Activated naive CD4-positive, alpha-beta T cell (primary cell): ENCODE data around the gene EXOC3L4.

Experiments
- DNase-seq, 4 experiments: peaks; one replicate each; lab custom pipeline; 2025; lab: John Stamatoyannopoulos, UW

EXOC3L4 gene

DNA sequence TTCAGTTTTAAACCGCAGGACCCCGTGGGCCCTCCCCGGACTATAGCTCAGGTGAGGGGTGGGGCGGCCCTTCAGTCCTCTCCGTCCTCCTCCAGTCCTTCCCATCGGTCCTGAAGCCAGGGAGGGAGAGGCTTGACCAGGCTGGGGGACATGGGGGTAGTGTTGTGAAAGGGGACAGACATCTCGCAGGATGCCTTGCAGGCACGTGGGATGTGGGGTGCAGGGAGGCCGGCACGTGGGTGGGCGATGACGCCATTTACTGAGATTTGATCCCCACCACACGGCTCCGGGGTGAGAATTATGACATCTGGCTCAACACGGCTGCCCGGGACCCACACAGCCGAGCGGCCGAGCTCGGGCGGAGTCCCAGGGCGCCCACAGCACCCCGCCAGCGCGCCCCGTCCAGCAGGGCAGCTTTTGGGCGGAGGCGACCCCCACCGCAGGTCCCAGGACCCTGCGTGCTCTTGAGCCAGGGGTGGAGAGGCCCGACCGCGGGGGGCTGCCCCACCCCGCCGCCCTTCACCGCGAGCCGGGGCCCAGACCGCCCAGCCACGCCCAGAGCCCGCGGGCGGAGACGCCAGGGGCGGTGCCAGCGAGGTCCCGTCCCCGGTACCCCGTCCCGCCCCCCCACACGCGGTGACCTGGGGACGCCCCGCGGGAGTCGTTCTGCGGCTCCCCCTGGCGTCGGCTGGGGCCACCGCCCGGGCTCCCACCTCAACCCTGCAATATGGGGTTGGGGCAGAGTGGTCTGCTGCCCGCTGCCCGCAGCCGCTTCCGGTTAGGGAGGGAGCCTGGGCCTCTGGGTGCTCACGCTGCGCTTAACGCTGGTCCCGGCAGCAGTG, 3.3 kb upstream of the EXOC3L4 start:
- DNase-seq = peak; percentile 21 to 78 (median 50)

DNA sequence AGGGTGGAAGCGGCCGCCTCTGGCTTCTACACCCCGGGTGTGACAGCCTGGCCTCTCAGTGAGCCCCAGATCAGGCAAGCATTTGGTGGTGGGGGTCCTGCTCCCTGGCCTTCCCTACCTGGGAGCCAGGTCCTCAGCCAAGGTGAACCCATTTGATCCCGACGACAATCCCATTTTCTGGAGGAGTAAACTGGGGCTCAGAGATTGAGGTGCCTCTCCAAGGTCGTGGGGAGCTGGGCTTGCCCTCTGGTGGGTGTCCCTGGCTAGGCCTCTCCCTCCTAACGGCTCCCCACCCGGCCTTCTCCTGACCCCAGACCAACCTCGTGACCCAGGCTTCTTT, 2.7 kb upstream of the EXOC3L4 start:
- DNase-seq = no peak

DNA sequence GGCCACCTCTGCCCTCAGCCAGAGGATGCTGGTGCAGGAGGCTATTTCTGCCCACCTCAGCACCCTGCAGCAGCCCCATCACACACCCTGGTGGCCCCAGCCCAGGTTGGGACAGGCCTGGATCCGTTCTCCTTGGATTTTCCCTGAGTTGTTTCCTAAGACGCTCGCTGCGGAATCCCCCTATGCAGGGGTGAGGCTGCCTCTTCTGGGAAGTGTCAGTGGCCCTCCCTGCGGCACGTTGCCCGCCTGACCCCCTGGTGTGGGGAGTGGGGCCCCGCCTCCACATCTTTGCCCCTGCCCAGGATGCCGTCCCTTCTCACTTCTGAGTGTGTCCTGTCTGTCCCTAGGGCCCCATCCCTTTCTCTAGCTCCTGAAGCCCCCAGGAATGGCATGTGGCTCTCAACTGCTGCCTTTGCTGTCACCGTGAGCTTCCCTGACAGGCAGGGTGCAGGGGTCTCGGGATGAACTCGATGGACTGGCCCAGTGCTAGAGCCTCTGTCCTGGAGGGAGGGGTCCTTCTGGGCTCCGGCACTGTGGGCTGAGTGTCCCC, 594 bp upstream of the EXOC3L4 start:
- DNase-seq = no peak

DNA sequence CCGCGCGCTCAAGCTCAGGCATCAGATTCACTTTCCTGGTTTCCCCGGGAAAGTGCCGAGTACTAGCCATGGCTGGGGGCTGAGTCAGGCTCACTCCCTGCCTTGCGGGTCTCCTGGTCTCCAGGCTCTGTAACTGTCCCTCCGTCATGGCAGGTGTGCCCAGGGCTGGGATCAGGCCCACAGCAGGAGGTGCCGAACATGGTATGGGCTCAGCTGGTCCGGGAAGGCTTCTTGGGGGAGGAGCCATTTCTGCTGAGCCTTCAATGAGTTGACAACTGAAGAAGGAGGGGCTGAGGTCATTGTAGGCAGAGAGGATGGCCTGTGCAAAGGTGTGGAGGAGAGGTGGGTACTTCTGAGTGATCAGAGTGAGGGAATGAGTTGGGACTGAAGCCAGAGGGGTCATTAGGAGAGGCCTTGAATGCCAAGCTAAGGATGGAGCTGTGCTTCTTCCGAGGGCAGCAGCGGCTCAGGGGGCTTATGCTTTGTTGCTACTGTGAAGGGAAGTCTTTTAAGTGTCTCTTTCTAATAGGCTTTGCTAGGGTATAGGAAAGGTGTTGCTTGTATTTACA, 769 bp downstream of the EXOC3L4 start:
- no peak for DNase-seq

DNA sequence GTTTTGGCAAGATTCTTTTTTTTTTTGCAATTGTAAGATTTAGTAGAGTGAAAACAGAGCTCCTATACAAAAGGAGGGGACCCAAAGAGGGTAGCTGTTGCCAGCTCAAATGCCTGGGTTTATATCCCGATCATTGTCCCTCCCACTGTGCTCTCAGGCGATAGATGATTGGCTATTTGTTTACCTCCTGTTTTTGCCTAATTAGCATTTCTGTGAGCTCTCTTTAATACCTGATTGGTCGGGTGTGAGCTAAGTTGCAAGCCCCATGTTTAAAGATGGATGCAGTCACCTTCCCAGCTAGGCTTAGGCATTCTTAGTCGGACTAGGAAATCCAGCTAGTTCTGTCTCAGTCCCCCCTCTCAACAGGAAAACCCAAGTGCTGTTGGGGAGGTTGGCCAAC, 1.9 kb downstream of the EXOC3L4 start:
- DNase-seq = no peak

DNA sequence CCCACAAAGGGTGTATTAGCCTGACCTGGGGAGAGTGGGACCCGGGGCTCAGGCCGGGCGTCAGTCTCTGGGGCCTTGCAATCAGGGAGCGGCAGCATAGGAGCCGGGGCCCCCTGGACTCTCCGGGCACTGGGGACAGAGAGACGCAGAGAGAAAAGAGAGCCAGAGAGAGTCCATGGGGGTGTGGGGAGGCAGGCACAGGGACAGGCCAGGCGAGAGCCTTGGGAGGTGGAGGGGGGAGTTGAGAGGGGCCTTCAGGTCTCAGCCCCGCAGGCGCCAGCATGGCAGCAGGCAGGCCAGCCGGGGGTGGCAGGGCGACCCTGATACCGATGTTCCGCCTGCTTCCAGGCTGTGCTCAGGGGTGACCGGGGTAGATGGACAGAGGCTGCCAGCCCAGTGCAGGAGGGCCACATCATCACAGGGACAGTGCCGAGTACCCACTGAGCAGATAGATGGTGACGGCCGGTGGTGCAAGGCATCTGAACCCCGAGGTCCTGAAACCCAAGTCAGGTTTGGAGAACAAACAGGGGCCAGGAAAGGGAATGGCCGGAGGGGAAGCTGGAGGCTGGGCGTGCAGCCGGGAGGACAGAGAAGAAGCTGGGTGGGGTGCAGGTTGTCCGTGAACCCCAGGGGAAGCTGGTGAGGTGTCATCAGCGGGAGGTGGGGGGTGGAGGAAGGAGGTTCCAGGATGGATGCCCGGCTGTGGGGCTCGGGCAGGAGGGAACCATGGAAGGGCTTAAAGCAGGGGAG, 2.9 kb downstream of the EXOC3L4 start:
- DNase-seq = no peak

DNA sequence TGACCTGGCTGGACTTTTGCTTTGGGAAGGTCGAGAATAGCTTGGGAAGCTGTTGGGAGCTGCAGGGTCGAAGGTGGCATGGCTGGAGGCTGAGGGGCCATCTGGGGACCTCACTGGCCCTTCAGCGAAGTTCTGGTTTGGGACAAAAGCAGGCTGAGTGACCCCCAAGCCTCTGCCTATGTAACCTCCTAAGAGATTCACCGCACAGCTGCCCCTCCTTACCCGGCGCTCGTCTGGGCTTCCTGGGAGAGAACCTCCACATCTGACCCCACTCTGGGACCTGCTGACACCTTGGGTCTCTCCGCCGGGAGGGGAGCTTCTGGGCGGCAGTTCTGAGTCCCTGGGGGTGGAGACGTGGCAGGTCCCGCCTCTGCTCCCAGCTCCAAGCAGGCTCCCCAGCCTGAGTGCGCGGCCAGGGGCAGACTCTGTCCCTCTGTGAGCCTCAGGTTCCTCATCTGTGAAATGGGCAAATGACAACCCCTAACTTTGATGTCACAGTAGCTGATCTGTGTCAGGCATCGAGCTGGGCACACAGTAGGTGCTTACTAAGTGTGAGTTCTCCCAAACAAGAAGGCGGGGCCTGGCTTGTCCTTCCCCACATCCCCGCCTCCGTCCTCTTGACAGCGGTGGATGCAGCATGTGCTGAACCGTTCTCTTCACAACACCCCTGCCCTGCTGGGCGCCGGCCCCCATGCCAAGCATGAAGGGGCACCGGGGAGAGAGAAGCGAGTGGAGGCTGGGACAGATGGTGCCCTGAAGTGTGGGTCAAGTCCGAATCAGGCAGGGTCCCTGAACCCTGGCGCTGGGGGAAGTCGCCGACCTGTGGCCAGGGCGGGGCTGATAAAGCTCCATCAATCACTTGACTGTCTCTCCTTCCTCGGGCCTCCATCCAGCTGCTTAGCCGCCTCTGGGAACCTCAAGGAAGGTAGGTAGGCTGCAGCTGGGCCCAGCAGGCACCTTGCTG, 3.8 kb downstream of the EXOC3L4 start:
- no peak for DNase-seq

DNA sequence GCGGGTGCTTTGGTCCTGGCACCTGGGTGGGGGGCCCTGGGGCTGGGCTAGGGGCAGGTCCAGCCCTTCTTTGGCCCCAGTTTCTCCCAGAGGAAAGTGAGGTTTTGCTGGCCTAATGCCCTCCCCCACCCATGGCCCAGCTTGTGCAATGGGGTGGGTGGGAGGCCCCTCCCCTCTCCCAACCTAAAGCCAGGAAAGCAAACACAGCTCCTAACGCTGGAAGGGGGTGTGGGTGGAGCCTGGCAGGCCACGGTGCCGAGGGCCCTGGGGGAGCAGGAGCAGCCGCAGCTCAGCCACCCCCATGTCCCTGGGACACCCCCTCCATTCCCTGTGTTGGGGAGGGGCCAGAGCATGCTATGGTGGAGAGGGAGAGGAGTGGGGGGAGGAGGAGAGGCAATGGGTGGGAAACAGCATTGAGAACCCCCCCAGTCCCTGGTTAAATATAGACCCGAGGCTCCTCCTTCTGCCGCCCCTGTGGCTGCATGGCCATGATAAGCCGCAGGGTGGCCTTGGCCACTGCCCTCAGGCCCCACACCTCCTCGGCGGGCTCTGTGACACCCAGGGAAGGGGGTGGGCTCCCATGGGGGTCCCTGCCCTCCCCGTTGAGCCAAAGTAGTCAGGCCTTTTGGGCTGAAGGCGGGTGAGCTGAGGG, 4.7 kb downstream of the EXOC3L4 start:
- DNase-seq = no peak

DNA sequence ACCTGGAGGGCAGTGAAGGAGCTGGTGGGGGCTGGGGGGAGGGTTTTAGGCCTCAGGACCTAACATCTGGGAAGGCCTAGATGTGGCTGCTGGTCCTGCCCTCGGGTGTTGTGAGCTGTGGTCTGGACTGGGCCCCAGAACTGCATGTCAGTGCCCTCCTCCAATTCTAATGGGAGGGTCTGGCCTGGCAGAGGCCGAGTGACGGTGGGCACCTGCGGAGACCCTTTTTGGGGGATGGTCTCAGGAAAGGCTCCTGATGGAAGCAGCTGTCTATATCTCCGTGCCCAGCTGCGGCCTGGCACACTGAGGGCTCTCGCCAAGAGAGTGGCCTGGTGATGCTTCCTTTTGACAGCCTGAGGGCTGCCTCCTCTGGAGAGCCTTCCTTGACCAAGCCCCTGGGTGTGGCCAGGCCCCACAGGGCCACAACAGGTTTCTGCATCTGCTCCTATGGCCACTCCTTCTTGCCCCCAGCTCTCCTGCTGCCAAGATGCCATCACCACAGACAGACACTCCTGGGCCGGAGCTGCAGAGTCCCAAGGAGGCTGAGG, 5.3 kb downstream of the EXOC3L4 start:
- DNase-seq = no peak

DNA sequence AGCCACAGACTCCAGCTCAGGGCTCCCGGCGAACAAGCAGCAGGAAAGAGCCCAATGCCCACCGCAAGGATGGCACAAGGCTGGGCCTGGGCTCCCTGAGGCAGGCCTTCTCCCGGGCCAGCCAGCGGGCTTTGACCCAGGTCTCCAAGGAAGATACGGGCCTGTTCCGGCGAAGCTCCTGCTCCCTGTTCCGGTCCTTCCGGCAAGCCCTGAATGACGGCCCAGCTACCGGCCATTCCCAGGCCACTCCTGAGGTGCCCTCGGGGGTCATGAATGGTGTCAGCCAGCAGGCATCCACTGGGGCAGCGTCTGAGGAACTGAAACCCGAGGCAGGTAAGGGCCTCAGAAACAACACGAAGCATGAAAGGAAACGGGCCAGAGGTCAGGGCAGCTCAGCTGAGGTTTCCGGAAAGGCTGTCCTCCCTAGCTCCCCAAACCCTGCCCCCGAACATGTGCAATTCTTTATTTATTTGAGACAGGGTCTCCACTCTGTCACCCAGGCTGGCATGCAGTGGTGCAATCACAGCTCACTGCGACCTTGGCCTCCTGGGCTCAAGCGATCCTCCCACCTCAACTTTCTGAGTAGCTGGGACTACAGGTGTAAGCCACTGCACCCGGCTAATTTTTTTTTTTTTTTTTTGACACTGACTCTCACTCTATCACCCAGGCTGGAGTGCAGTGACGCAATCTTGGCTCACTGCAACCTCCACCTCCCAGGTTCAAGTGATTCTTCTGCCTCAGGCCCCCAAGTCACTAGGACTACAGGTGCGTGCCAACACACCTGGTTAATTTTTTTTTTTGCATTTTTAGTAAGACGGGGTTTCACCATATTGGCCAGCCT, 6.0 kb downstream of the EXOC3L4 start:
- DNase-seq = no peak

DNA sequence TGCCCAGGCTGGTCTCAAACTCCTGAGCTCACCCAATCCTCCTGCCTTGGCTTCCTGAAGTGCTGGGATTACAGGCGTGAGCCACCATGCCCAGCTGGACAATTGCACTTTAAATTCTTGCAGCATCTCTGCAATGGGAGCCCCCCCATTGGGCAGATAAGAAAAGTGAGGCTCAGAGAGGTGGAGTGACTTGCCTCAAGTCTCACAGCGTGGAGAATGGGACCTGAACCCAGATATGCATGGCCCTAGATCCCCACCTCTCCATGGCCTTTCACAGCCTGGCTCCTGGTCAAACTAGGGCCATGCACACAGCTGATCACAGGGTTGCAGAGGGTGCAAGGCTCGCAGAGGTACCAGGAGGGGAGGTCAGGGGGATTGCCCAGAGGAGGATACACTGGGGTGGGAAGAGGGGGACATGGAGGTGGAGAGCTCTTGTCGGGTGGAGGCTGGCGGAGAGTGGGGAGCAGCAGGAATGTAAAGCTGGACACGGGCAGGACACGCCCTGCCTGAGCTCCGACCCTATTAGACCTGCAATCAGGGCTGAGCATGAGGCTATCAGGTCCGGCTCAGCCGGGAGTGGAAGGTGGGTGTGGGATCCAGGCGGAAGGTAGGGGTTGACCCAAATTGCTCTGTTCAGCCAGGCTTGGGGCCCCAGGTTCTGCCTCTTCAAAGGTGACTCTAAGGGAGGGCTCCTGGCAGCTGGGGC, 6.9 kb downstream of the EXOC3L4 start:
- DNase-seq = no peak

DNA sequence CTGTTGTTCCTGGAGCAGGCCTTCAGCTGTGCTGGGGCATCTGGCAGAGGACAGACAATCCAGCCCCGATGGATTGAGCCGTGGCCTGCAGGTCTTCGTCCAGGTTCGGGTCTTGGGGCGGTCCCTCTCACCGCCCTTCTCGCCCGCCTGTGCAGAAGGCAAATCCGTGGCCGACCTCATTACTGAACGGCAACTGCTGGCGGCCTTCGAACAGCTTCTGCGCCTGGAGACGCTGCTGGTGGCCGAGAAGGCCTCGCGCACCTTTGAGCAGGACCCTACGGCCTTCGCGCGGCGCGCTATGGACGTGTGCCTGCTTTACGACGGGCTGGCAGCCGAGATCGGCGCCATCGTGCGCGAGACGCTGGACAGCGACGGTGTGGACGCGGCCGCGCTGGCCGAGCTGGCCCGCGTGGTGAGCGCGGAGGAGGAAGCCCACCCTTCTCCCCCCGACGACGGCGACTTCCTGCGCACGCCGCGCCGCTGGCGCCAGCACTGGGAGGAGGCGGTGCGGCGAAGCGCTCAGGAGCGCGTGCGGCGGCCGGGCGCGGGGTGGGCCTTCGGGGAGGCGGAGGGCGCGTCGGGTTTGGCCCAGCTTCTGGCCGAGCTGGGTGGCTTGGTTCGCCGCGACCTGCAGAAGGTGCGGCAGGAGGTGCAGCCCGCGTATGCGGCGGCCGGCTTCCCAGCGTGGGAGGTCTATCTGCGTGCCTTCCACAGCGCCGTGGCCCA, 7.6 kb downstream of the EXOC3L4 start:
- no peak for DNase-seq

DNA sequence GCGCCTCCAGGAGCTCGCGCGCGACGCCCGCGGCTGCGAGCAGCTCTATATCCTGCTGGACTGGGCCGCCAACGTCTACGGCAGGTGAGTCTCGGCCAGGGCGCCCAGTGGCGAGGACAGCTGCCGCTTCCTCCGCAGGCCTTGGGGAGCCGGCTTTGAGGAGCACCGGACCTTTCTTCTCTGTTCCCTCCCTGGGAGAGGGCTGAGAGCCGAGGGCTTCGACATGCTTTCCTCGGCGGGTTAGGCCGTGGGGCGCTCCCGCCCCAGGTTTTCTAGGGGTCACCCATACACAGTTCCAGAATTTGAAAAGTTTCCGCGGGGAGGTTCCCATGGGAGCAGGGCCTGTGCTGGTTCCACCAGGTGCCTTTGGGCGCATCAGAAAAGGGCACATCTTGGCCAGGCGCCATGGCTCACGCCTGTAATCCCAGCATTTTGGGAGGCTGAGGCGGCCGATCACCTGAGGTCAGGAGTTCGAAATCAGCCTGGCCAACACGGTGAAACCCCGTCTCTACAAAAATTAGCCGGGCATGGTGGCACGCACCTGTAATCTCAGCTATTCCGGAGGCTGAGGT, 8.2 kb downstream of the EXOC3L4 start:
- no peak for DNase-seq

DNA sequence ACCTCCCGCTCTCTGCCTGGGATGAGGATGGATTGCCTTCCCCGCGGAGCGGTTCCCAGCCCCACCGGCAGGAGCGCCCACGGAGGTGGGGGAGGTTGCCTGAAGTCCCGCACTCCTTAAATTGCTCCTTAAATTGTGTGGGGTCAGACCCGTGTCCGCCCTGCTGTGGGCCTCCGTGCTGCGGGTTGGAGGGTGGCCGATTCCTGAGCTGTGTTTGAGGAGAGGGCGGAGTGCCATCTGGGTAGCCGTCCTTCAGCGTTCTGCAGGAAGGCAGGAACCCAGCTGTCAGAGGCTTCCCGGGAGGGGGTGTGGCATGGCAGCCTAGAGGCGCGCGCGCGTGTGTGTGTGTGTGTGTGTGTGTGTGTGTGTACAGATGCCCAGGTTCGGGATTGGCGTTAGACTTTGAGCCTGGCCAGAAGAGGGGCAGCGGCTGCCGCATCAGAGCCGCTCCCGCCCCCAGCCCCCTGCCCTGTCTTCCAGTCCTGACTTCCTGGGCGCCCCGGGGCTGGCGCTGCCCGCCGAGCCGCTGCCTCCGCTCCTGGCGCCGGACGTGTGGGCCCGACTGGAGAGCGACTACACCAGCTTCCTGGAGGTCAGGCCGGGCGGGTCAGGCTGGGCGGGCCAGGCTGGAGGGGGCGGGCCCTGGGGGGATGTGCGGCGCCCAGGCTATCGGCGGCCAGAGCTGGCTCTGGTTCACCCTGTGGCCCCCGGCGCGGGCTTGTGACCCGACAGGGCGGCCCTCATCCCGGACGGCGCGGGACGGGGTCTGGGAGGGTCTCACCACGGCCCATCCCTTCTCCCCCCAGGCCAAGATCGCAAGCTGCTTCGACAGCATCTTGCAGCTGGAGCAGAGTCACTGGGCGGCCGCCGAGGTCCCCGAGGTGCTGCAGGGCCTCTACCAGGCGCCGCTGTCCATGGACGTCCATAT, 9.2 kb downstream of the EXOC3L4 start:
- DNase-seq = no peak

DNA sequence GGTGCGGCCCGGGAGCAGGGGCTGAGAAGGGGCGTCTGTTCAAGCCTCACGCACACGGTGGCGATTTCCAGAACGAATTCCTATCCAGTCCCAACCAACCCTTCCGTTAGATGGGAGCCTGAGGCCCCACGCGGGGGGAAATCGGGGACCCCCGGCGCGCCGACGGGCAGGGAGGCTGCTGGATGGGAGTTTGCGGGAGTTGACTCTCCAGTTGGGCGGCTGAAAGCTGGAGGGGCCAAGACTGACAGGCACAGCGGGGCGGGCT, 9.8 kb downstream of the EXOC3L4 start:
- DNase-seq = no peak

DNA sequence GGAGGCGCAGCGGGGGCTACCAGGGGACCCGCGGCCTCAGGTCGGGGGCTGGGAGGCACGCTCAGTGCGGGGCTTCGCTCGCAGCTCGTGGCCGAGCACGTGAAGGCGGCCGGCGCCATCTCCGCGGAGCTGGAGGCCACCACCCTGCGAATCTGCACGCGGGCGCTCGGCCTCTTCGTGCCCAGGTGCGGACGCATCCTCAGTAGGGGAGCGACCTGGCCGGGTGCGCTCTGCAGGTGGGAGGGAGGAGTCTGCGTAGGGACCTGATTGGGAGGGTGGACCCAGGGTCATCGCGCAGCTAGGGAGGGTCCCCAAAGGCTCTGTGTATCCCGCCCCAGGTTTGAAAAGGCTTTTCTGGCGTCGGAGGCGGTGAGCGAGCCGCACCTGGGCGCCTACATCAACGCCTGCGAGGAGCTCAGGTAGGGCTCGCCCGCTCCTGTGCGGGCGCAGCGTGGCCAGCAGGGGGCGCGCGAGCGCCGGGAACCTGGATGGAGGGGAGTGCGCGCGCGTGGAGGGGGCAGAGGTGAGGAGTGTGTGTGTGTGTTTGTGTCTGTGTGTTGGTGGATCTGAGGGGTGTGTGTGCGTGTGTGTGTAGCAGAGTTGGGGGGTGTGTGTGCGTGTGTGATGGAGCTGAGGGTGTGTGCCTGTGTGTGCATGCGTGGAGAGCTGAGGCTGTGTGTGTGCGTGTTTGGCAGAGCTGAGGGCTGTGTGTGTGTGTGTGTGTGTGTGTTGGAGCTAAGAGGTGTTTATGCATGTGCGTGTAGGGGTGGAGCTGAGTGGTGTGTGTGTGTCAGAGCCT, 10.3 kb downstream of the EXOC3L4 start:
- DNase-seq = peak; percentile 45 to 70 (median 64)
